Activated CD4-positive, alpha-beta memory T cell treated with anti-CD3 and anti-CD28 coated beads, Interleukin-2, amount 10 ng/mL, durations not matched to agents 7 days and 5 days (primary cell): Measurements from ENCODE around the gene SDHAF1. TPM values are rescaled to one million over a fixed set of nuclear protein-coding genes. Genes with fewer than 3 reads are reported as not detected.
A peak's percentile ranks its signal among the peaks of the same experiment; 100 is the strongest.
"Not testable (repeated sequence)": the region's sequence is repeated elsewhere in the genome, so short reads cannot be mapped to it uniquely, and the experiment has no call there.

Experiments
- CTCF ChIA-PET: fragments of 350-600 bp; sonication (Branson Sonifier 250); formaldehyde crosslinking; loops from one replicate; lab custom pipeline; 2021; ENCODE audit warnings: antibody characterized with exemption, inconsistent platforms; lab: Charles Lee
- POLR2A ChIA-PET: fragments of 350-600 bp; sonication (Branson Sonifier 250); formaldehyde crosslinking; loops from one replicate; lab custom pipeline; 2021; ENCODE audit warnings: antibody characterized with exemption; lab: Charles Lee
- DNase-seq: peaks from one replicate; pipeline ENCODE4 v3.0.0-alpha.2; 2020
- H3K27ac Mint-ChIP-seq: one replicate; pipeline ENCODE4 v1.8.0; 2021; ENCODE audit warnings: mild to moderate bottlenecking, mixed read lengths
- H3K27me3 Mint-ChIP-seq: one replicate; pipeline ENCODE4 v1.8.0; 2021; ENCODE audit warnings: mixed read lengths
- H3K36me3 Mint-ChIP-seq: one replicate; pipeline ENCODE4 v1.8.0; 2021; ENCODE audit warnings: low read depth, mixed read lengths
- H3K4me1 Mint-ChIP-seq: one replicate; pipeline ENCODE4 v1.8.0; 2021; ENCODE audit warnings: mixed read lengths
- H3K4me3 Mint-ChIP-seq: one replicate; pipeline ENCODE4 v1.8.0; 2021; ENCODE audit warnings: mild to moderate bottlenecking, mixed read lengths
- H3K9me3 Mint-ChIP-seq: one replicate; pipeline ENCODE4 v1.8.0; 2021; ENCODE audit warnings: mixed read lengths
- total RNA-seq, 2 experiments: library from RNA; stranded (reverse); gene quantifications; one replicate each; pipeline ENCODE4 v1.2.3, GENCODE V29; 2021

Gene SDHAF1
- total RNA-seq, 2 experiments from 2014 or later, result 17.3 to 18.3 TPM

GRCh38 chr19:36030264-36031148 lies 35.5 kb downstream of the SDHAF1 start:
- CTCF ChIA-PET, result interaction anchor here (1.5 kb wide), 1 partner anchor 24 kb away, joined by 4 read pairs; the partner anchor contains the start of gene THAP8
- Mint-ChIP-seq H3K27ac (no peak overlapping the region), H3K27me3 (no peaks in the 10 kb centered on the region), H3K9me3 (no peaks in the 10 kb centered on the region), H3K4me3 (no peak overlapping the region), H3K36me3 (peaks cover 15% of the 10 kb centered on the region), H3K4me1 (peaks cover 26% of the 10 kb centered on the region)
- POLR2A ChIA-PET, result no interaction called here
- no peak for DNase-seq

- POLR2A ChIA-PET, result no interaction called here
- CTCF ChIA-PET, result no interaction called here
- no peak overlapping the region for H3K4me3 Mint-ChIP-seq
- no peak overlapping the region for H3K27ac Mint-ChIP-seq
- H3K4me1 Mint-ChIP-seq, result peaks cover 34% of the 10 kb centered on the region
- H3K9me3 Mint-ChIP-seq, result no peaks in the 10 kb centered on the region
- no peak for DNase-seq
- no peaks in the 10 kb centered on the region for H3K27me3 Mint-ChIP-seq
- H3K36me3 Mint-ChIP-seq, result peaks cover 15% of the 10 kb centered on the region
Observed at GRCh38 chr19:36031308-36031707, 36.3 kb downstream of the SDHAF1 start.

- ChIA-PET POLR2A (no interaction called here), CTCF (no interaction called here)
- peaks cover 44% of the 10 kb centered on the region for H3K4me1 Mint-ChIP-seq
- no peaks in the 10 kb centered on the region for H3K27me3 Mint-ChIP-seq
- H3K36me3 Mint-ChIP-seq, result peaks cover 13% of the 10 kb centered on the region
- peak within 1 kb of the TSS; percentile 29 for H3K4me3 Mint-ChIP-seq
- no peaks in the 10 kb centered on the region for H3K9me3 Mint-ChIP-seq
- H3K27ac Mint-ChIP-seq, result no peak within 1 kb of the TSS
- no peak for DNase-seq
Observed at GRCh38 chr19:36032251-36033104, 37.5 kb downstream of the SDHAF1 start, which contains the start of gene CLIP3. TSS of gene CLIP3 (minus strand) at chr19:36032873. CDS start at chr19:36032357, 516 bp downstream.

- POLR2A ChIA-PET, result no interaction called here
- no peak overlapping the region for H3K4me3 Mint-ChIP-seq
- peaks cover 3% of the 10 kb centered on the region for H3K36me3 Mint-ChIP-seq
- no peak for DNase-seq
- H3K27me3 Mint-ChIP-seq, result no peaks in the 10 kb centered on the region
- peaks cover 20% of the 10 kb centered on the region for H3K4me1 Mint-ChIP-seq
- CTCF ChIA-PET, result no interaction called here
- H3K9me3 Mint-ChIP-seq, result no peaks in the 10 kb centered on the region
- no peak overlapping the region for H3K27ac Mint-ChIP-seq
Observed at GRCh38 chr19:36040495-36040894, 45.5 kb downstream of the SDHAF1 start.

GRCh38 chr19:36041092-36041491 lies 46.1 kb downstream of the SDHAF1 start:
- POLR2A ChIA-PET, H3K27ac Mint-ChIP-seq, H3K36me3 Mint-ChIP-seq, H3K27me3 Mint-ChIP-seq, H3K4me3 Mint-ChIP-seq, CTCF ChIA-PET, DNase-seq, H3K9me3 Mint-ChIP-seq: not testable (repeated sequence)
- H3K4me1 Mint-ChIP-seq, result peaks cover 14% of the 10 kb centered on the region

GRCh38 chr19:36041831-36042230 lies 46.8 kb downstream of the SDHAF1 start:
- POLR2A ChIA-PET, result no interaction called here
- CTCF ChIA-PET, result no interaction called here
- no peaks in the 10 kb centered on the region for H3K9me3 Mint-ChIP-seq

GRCh38 chr19:36043952-36044351 lies 49.0 kb downstream of the SDHAF1 start:
- POLR2A ChIA-PET, result no interaction called here
- DNase-seq, result no peak
- Mint-ChIP-seq H3K27ac (no peak overlapping the region), H3K27me3 (no peaks in the 10 kb centered on the region), H3K4me1 (peaks cover 2% of the 10 kb centered on the region), H3K9me3 (no peaks in the 10 kb centered on the region), H3K36me3 (peaks cover 10% of the 10 kb centered on the region), H3K4me3 (no peak overlapping the region)
- CTCF ChIA-PET, result interaction anchor here (0.6 to 1.2 kb wide), 2 partner anchors 10 to 47 kb away, joined by 3 read pairs; partner anchors contain the start of gene THAP8

More at GRCh38 chr19:36041831-36042230, 46.8 kb downstream of the SDHAF1 start:
- no peak for DNase-seq
- Mint-ChIP-seq H3K27ac (no peak overlapping the region), H3K4me1 (peaks cover 8% of the 10 kb centered on the region), H3K4me3 (no peak overlapping the region), H3K36me3 (peaks cover 10% of the 10 kb centered on the region), H3K27me3 (no peaks in the 10 kb centered on the region)

Other genes starting within 250 kb of the SDHAF1 start
- gene U2AF1L4, start 249.8 kb upstream of the SDHAF1 start, total RNA-seq, result 10 to 100 TPM; 35.5 to 36.2 TPM
- gene PSENEN, start 249.5 kb upstream of the SDHAF1 start, total RNA-seq, result 10 to 100 TPM; 48.1 to 51.3 TPM
- gene LIN37, start 246.6 kb upstream of the SDHAF1 start, total RNA-seq, result 10 to 100 TPM; 13.1 to 16.2 TPM
- gene HSPB6, start 238.2 kb upstream of the SDHAF1 start, total RNA-seq, result under 1 TPM in 1 of 2 experiments, not detected in 1; 0.48 TPM
- 10 to 100 TPM; 47.1 to 52.4 TPM for gene PROSER3, start 237.0 kb upstream of the SDHAF1 start, total RNA-seq
- gene ARHGAP33, start 219.6 kb upstream of the SDHAF1 start, total RNA-seq, result 10 to 100 TPM; 60.9 to 67.0 TPM
- not detected for gene PRODH2, start 182.3 kb upstream of the SDHAF1 start, total RNA-seq
- not detected for gene NPHS1, start 142.7 kb upstream of the SDHAF1 start, total RNA-seq
- gene KIRREL2, start 138.3 kb upstream of the SDHAF1 start, total RNA-seq, result under 1 TPM; 0.55 to 0.58 TPM
- gene APLP1, start 126.6 kb upstream of the SDHAF1 start, total RNA-seq, result 1 to 10 TPM in 1 of 2 experiments, under 1 TPM in 1; 0.76 to 1.1 TPM
- gene NFKBID, start 94.6 kb upstream of the SDHAF1 start, total RNA-seq, result 10 to 100 TPM; 36.3 to 40.3 TPM
- gene HCST, start 92.7 kb upstream of the SDHAF1 start, total RNA-seq, result 100 to 1,000 TPM; 204 to 218 TPM
- gene TYROBP, start 86.9 kb upstream of the SDHAF1 start, total RNA-seq, result 1 to 10 TPM in 1 of 2 experiments, under 1 TPM in 1; 0.58 to 1.1 TPM
- gene LRFN3, start 58.8 kb upstream of the SDHAF1 start, total RNA-seq, result 10 to 100 TPM; 13.5 to 17.0 TPM
- gene SYNE4, start 13.6 kb downstream of the SDHAF1 start, total RNA-seq, result 1 to 10 TPM; 1.6 to 2.5 TPM
- 10 to 100 TPM; 44.7 to 45.4 TPM for gene ALKBH6, start 19.0 kb downstream of the SDHAF1 start, total RNA-seq
- 1 to 10 TPM; 1.7 to 2.2 TPM for gene CLIP3, start 37.7 kb downstream of the SDHAF1 start, total RNA-seq
- gene THAP8, start 59.1 kb downstream of the SDHAF1 start, total RNA-seq, result 1 to 10 TPM; 5.7 TPM
- gene WDR62, start 59.7 kb downstream of the SDHAF1 start, total RNA-seq, result 10 to 100 TPM; 24.1 to 25.0 TPM
- gene OVOL3, start 116.0 kb downstream of the SDHAF1 start, total RNA-seq, result not detected
- 10 to 100 TPM; 47.3 to 57.4 TPM for gene POLR2I, start 119.7 kb downstream of the SDHAF1 start, total RNA-seq
- 100 to 1,000 TPM; 185 to 200 TPM for gene TBCB, start 120.3 kb downstream of the SDHAF1 start, total RNA-seq
- 100 to 1,000 TPM; 520 to 539 TPM for gene CAPNS1, start 144.9 kb downstream of the SDHAF1 start, total RNA-seq
- gene COX7A1, start 157.3 kb downstream of the SDHAF1 start, total RNA-seq, result not detected
- gene ZNF565, start 219.5 kb downstream of the SDHAF1 start, total RNA-seq, result 1 to 10 TPM; 2.0 to 3.5 TPM
- 10 to 100 TPM; 64.6 to 68.4 TPM for gene ZNF146, start 219.9 kb downstream of the SDHAF1 start, total RNA-seq